Neural progenitor cell (in vitro differentiated cells): Measurements from ENCODE around the gene CELA3A.
"Not testable (repeated sequence)": the region's sequence is repeated elsewhere in the genome, so short reads cannot be mapped to it uniquely, and the experiment has no call there.

Experiments
- CTCF ChIP-seq: fragments of 200-600 bp; sonication (generic); IDR thresholded peaks from 2 replicates; pipeline ENCODE4 v1.5.1; 2017; ENCODE audit warnings: antibody characterized with exemption, mild to moderate bottlenecking
- EZH2 ChIP-seq: fragments of 200-600 bp; sonication (generic); IDR thresholded peaks from 2 replicates; pipeline ENCODE4 v1.6.1; 2017; ENCODE audit warnings: antibody characterized with exemption, mild to moderate bottlenecking, moderate library complexity

- not testable (repeated sequence) for TF ChIP-seq CTCF, EZH2
Measured at GRCh38 chr1:21998624-21999294, 2.7 kb upstream of the CELA3A start.
